ENCODE results near the gene CCDC43.

CCDC43 gene

GRCh38 chr17:44672479-44673093 lies 17.0 kb downstream of the CCDC43 start:
- Histone ChIP-seq H3K27me3 (replicated peaks; ENCODE audit: control insufficient read depth, insufficient read depth, low read length, poor library complexity, severe bottlenecking) (no peaks in the 10 kb centered on the region), H3K27ac (ENCODE audit: insufficient read depth, low read length, poor library complexity, severe bottlenecking) (no peak overlapping the region), H3K4me1 (ENCODE audit: control insufficient read depth, insufficient read depth, low read length, poor library complexity, severe bottlenecking) (no peaks in the 10 kb centered on the region), H3K9me3 (ENCODE audit: control insufficient read depth, low read length) (no peaks in the 10 kb centered on the region), H3K36me3 (ENCODE audit: control insufficient read depth, insufficient read depth, low read length) (peaks cover 2% of the 10 kb centered on the region), H3K4me3 (ENCODE audit: insufficient read depth, low read depth, low read length, poor library complexity, severe bottlenecking) (no peak overlapping the region)
- DNase-seq = no peak

GRCh38 chr17:44666006-44666405 lies 23.6 kb downstream of the CCDC43 start:
- H3K27me3 ChIP-seq (replicated peaks; ENCODE audit: control insufficient read depth, insufficient read depth, low read length, poor library complexity, severe bottlenecking) = no peaks in the 10 kb centered on the region
- H3K4me3 ChIP-seq (ENCODE audit: insufficient read depth, low read depth, low read length, poor library complexity, severe bottlenecking) = no peak overlapping the region
- DNase-seq = no peak
- H3K27ac ChIP-seq (ENCODE audit: insufficient read depth, low read length, poor library complexity, severe bottlenecking) = no peak overlapping the region
- no peaks in the 10 kb centered on the region for H3K4me1 ChIP-seq (ENCODE audit: control insufficient read depth, insufficient read depth, low read length, poor library complexity, severe bottlenecking)
- H3K36me3 ChIP-seq (ENCODE audit: control insufficient read depth, insufficient read depth, low read length) = no peaks in the 10 kb centered on the region
- no peaks in the 10 kb centered on the region for H3K9me3 ChIP-seq (ENCODE audit: control insufficient read depth, low read length)

- DNase-seq = no peak
- Histone ChIP-seq H3K27ac (ENCODE audit: insufficient read depth, low read length, poor library complexity, severe bottlenecking) (no peak overlapping the region), H3K4me1 (ENCODE audit: control insufficient read depth, insufficient read depth, low read length, poor library complexity, severe bottlenecking) (no peaks in the 10 kb centered on the region), H3K36me3 (ENCODE audit: control insufficient read depth, insufficient read depth, low read length) (no peaks in the 10 kb centered on the region), H3K9me3 (ENCODE audit: control insufficient read depth, low read length) (no peaks in the 10 kb centered on the region), H3K27me3 (replicated peaks; ENCODE audit: control insufficient read depth, insufficient read depth, low read length, poor library complexity, severe bottlenecking) (no peaks in the 10 kb centered on the region), H3K4me3 (ENCODE audit: insufficient read depth, low read depth, low read length, poor library complexity, severe bottlenecking) (no peak overlapping the region)
Measured at GRCh38 chr17:44664867-44665266, 24.7 kb downstream of the CCDC43 start.

- H3K36me3 ChIP-seq (ENCODE audit: control insufficient read depth, insufficient read depth, low read length) = no peaks in the 10 kb centered on the region
- no peaks in the 10 kb centered on the region for H3K9me3 ChIP-seq (ENCODE audit: control insufficient read depth, low read length)
- H3K27me3 ChIP-seq (replicated peaks; ENCODE audit: control insufficient read depth, insufficient read depth, low read length, poor library complexity, severe bottlenecking) = no peaks in the 10 kb centered on the region
Measured at GRCh38 chr17:44663095-44663494, 26.5 kb downstream of the CCDC43 start.

GRCh38 chr17:44661835-44662234 lies 27.7 kb downstream of the CCDC43 start:
- Histone ChIP-seq H3K4me3 (ENCODE audit: insufficient read depth, low read depth, low read length, poor library complexity, severe bottlenecking) (no peak overlapping the region), H3K9me3 (ENCODE audit: control insufficient read depth, low read length) (no peaks in the 10 kb centered on the region), H3K27ac (ENCODE audit: insufficient read depth, low read length, poor library complexity, severe bottlenecking) (no peak overlapping the region), H3K4me1 (ENCODE audit: control insufficient read depth, insufficient read depth, low read length, poor library complexity, severe bottlenecking) (no peaks in the 10 kb centered on the region), H3K36me3 (ENCODE audit: control insufficient read depth, insufficient read depth, low read length) (no peaks in the 10 kb centered on the region), H3K27me3 (replicated peaks; ENCODE audit: control insufficient read depth, insufficient read depth, low read length, poor library complexity, severe bottlenecking) (peaks cover 9% of the 10 kb centered on the region)
- no peak for DNase-seq

More at GRCh38 chr17:44663095-44663494, 26.5 kb downstream of the CCDC43 start:
- H3K27ac ChIP-seq (ENCODE audit: insufficient read depth, low read length, poor library complexity, severe bottlenecking) = no peak overlapping the region
- DNase-seq = no peak
- no peaks in the 10 kb centered on the region for H3K4me1 ChIP-seq (ENCODE audit: control insufficient read depth, insufficient read depth, low read length, poor library complexity, severe bottlenecking)
- no peak overlapping the region for H3K4me3 ChIP-seq (ENCODE audit: insufficient read depth, low read depth, low read length, poor library complexity, severe bottlenecking)

GRCh38 chr17:44655983-44656710 lies 33.4 kb downstream of the CCDC43 start, which contains the start of gene MEIOC:
Gene MEIOC (plus strand): TSS chr17:44656468. CDS start chr17:44656614, 146 bp downstream.
- H3K27ac ChIP-seq (ENCODE audit: insufficient read depth, low read length, poor library complexity, severe bottlenecking) = no peak within 1 kb of the TSS
- no peaks in the 10 kb centered on the region for H3K36me3 ChIP-seq (ENCODE audit: control insufficient read depth, insufficient read depth, low read length)
- peaks cover 19% of the 10 kb centered on the region for H3K27me3 ChIP-seq (replicated peaks; ENCODE audit: control insufficient read depth, insufficient read depth, low read length, poor library complexity, severe bottlenecking)
- H3K9me3 ChIP-seq (ENCODE audit: control insufficient read depth, low read length) = no peaks in the 10 kb centered on the region
- no peaks in the 10 kb centered on the region for H3K4me1 ChIP-seq (ENCODE audit: control insufficient read depth, insufficient read depth, low read length, poor library complexity, severe bottlenecking)
- peak in 1 of 3 donors; percentile 2 for DNase-seq
- no peak within 1 kb of the TSS for H3K4me3 ChIP-seq (ENCODE audit: insufficient read depth, low read depth, low read length, poor library complexity, severe bottlenecking)

- peaks cover 19% of the 10 kb centered on the region for H3K27me3 ChIP-seq (replicated peaks; ENCODE audit: control insufficient read depth, insufficient read depth, low read length, poor library complexity, severe bottlenecking)
- H3K9me3 ChIP-seq (ENCODE audit: control insufficient read depth, low read length) = no peaks in the 10 kb centered on the region
- H3K36me3 ChIP-seq (ENCODE audit: control insufficient read depth, insufficient read depth, low read length) = no peaks in the 10 kb centered on the region
- no peaks in the 10 kb centered on the region for H3K4me1 ChIP-seq (ENCODE audit: control insufficient read depth, insufficient read depth, low read length, poor library complexity, severe bottlenecking)
- no peak overlapping the region for H3K4me3 ChIP-seq (ENCODE audit: insufficient read depth, low read depth, low read length, poor library complexity, severe bottlenecking)
- H3K27ac ChIP-seq (ENCODE audit: insufficient read depth, low read length, poor library complexity, severe bottlenecking) = no peak overlapping the region
- DNase-seq = no peak
Measured at GRCh38 chr17:44653954-44654353, 35.6 kb downstream of the CCDC43 start.

GRCh38 chr17:44653384-44653783 lies 36.2 kb downstream of the CCDC43 start:
- Histone ChIP-seq H3K27me3 (replicated peaks; ENCODE audit: control insufficient read depth, insufficient read depth, low read length, poor library complexity, severe bottlenecking) (peaks cover 19% of the 10 kb centered on the region), H3K9me3 (ENCODE audit: control insufficient read depth, low read length) (no peaks in the 10 kb centered on the region), H3K4me3 (ENCODE audit: insufficient read depth, low read depth, low read length, poor library complexity, severe bottlenecking) (no peak overlapping the region), H3K27ac (ENCODE audit: insufficient read depth, low read length, poor library complexity, severe bottlenecking) (no peak overlapping the region), H3K4me1 (ENCODE audit: control insufficient read depth, insufficient read depth, low read length, poor library complexity, severe bottlenecking) (no peaks in the 10 kb centered on the region), H3K36me3 (ENCODE audit: control insufficient read depth, insufficient read depth, low read length) (no peaks in the 10 kb centered on the region)
- DNase-seq = no peak

GRCh38 chr17:44652727-44653126 lies 36.8 kb downstream of the CCDC43 start:
- H3K4me1 ChIP-seq (ENCODE audit: control insufficient read depth, insufficient read depth, low read length, poor library complexity, severe bottlenecking) = no peaks in the 10 kb centered on the region
- no peaks in the 10 kb centered on the region for H3K9me3 ChIP-seq (ENCODE audit: control insufficient read depth, low read length)
- no peaks in the 10 kb centered on the region for H3K36me3 ChIP-seq (ENCODE audit: control insufficient read depth, insufficient read depth, low read length)
- no peak overlapping the region for H3K27ac ChIP-seq (ENCODE audit: insufficient read depth, low read length, poor library complexity, severe bottlenecking)
- DNase-seq = no peak
- H3K4me3 ChIP-seq (ENCODE audit: insufficient read depth, low read depth, low read length, poor library complexity, severe bottlenecking) = no peak overlapping the region
- H3K27me3 ChIP-seq (replicated peaks; ENCODE audit: control insufficient read depth, insufficient read depth, low read length, poor library complexity, severe bottlenecking) = peaks cover 16% of the 10 kb centered on the region

GRCh38 chr17:44651228-44651627 lies 38.3 kb downstream of the CCDC43 start:
- no peak for DNase-seq
- H3K4me1 ChIP-seq (ENCODE audit: control insufficient read depth, insufficient read depth, low read length, poor library complexity, severe bottlenecking) = no peaks in the 10 kb centered on the region
- no peak overlapping the region for H3K4me3 ChIP-seq (ENCODE audit: insufficient read depth, low read depth, low read length, poor library complexity, severe bottlenecking)
- H3K27me3 ChIP-seq (replicated peaks; ENCODE audit: control insufficient read depth, insufficient read depth, low read length, poor library complexity, severe bottlenecking) = peaks cover 9% of the 10 kb centered on the region
- no peak overlapping the region for H3K27ac ChIP-seq (ENCODE audit: insufficient read depth, low read length, poor library complexity, severe bottlenecking)
- no peaks in the 10 kb centered on the region for H3K36me3 ChIP-seq (ENCODE audit: control insufficient read depth, insufficient read depth, low read length)
- H3K9me3 ChIP-seq (ENCODE audit: control insufficient read depth, low read length) = no peaks in the 10 kb centered on the region
